ENCODE results near the gene TMEM45B.
"Not testable (repeated sequence)": the region's sequence is repeated elsewhere in the genome, so short reads cannot be mapped to it uniquely, and the experiment has no call there.

Gene TMEM45B

DNA sequence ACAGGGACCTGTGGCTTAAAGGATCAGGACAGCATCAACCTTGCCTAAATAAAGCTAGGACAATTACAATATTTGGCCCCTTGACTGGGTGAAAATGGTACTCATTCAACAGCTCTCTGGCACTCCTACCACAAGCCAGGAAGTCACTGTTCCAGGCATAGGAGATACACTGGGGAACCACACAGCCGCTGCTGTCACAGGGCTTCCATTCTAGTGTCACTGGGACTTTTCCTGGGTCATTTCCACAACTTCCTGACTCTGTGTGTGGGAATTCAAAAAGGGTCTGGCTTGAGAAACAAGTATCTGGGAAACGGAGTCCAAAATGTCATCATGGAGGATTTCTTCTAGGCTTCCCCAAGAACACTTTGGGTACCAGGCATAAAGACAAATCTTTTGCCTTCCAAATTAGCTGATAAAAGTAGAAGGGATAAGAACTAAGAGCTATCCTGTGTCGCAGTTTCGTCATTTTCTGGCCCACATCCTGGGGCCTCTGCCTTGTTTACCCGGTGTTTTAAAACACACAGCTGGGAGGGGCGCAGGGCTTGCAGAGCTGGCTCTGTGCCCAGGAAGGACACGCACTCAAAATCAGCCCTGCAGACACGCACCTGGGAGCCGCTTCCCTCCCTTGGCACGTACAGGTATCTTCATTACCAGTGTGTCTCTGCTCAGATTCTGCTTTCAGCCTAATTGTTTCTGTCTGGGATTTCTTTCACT, 38.0 kb downstream of the TMEM45B start:
- no peak for DNase-seq

DNA sequence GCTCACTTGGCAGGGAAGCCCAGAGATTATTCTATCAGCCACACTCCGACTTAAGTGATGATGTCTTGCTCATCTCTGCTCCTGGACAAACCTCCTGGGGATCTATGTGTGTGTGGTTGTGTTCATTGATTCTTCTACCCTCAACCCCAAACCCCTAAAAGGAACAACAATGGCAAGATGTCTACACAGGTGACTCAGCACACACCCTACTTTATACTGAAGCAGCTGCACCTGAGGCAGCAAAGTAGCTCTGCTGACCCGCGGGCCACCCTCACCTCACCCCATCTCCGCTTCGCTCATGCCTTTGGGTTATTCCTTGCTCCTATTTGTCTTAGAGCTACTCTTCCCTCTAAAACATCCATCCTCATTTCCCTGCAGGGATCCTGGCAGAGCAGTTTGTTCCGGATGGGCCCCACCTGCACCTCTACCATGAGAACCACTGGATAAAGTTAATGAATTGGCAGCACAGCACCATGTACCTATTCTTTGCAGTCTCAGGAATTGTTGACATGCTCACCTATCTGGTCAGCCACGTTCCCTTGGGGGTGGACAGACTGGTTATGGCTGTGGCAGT, 38.7 kb downstream of the TMEM45B start:
- no peak for DNase-seq

DNA sequence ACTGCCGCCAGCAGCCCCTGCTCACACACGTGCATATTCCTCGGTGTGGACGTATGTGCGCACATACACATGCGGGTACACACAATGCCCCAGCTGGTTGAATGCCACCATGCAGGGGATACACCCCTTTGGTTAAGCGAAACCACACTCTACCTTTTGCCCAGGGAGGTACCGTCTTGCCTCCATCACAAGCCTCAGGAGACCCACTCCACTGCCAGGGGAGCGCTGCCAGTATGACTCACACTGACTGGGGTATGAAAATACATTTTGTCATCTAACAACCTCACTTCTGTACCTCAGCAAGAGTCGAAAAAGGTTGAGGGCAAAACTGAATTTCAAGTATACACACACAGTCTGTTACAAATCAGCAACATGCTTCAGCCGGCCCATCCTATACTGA, 39.4 kb downstream of the TMEM45B start:
- DNase-seq = no peak

DNA sequence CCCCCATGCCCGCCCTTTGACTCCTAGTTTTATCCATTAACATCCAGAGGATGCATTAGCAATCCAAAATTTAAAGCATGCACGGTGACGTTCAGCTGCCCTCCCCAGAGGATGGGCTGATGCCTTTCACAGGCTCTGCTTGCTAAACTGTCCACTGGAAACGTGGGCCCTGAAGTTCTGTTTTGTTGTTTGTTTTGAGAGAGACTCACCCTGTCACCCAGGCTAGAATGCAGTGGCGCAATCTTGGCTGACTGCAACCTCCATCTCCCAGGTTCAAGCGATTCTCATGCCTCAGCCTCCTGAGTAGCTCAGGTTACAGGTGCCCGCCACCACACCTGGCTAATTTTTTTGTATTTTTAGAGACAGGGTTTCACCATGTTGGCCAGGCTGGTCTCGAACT, 40.4 kb downstream of the TMEM45B start:
- no peak for DNase-seq

DNA sequence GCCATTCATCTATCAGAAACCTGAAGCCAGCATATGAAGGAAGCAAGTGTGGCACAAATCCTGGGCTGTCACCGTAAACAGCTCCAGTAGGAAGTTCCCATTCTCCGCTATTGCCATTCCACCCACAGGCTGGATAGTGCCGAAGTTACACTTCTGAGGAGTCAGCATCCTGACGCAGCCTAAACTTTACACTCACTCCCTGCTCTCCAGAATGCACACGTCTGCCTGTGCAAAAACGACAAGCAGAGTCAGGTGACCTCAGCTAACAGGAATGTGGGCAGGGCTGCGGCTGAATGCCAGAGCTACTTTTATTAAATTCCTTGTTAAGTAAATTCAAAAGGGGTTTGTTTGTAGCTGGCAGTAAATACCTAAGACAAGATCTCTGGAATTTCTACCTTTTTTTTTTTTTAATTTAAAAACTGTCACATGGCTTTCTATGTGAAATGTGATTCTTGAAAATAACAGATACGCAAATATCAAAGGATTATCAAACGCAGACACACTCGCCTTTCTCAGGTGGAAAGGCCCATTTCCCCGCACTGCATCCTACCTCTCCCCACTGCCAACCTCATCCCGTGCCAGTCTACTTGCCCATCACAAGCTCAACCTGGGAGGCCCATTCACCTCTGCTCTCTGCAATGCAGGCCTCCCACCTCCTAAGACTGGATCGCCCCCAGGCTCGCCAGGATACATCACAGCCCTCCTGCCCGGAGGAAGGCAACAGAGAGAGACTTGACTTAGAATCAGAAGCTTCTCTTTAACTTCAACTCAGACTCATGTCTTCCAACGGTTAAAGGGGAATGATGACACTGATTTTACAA, 46.3 kb downstream of the TMEM45B start:
- DNase-seq = no peak

DNA sequence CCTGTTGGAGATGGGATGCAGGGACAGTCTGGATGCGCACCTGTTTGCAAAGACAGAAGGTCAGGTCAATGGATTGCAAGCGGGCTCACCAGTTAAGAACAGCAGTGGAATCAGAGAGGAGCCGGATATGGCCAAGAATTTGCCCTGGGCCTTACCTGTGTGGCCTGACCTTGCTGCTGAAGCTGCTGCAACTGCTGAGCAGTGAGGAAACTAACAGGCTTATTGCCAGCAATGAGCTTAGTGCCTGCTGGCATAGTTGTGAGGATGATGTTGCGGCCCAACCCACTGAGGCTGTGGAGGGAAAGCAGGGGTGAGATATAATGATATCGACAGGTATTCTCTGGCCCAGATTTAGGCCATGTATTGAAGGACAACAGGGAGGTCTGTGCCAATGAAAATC, 49.2 kb downstream of the TMEM45B start:
- DNase-seq = no peak

DNA sequence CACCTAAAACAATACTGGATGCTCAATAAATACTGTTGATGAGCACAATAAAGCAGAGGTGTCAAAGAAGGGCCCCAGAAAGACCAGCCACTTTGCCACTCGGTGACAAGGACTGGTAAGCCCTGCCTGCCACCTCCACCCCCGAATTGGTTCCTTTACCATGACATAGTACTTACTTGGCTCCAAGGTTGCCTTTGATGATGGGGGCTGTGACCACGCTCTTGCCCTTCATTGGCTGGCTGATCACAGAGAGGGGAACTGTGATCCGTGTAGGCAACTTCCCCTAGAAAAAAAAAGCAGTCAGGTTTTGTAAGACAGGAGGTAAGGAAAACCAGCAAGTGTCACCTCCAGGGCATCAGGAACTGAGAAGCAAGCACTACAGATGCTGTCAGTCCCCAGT, 50.1 kb downstream of the TMEM45B start:
- DNase-seq = no peak

DNA sequence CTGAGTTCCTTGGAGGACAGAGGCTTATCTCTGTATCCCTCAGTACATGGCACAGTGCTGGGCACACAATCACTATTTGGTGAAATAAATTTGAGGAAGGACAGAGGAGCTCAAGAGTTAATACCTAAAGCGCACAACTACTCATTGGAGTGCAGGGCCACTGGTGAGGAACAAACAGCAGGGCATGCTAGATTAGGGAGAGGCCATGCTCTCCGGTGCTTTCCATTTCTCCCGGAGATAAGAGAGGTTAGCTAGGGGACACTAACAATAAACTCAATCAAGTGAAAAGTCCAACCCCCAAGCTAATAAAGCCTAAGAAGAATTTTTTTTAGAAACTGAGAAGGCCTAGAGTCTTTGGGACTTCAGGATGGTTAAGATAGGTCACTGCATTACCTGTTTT, 50.7 kb downstream of the TMEM45B start:
- no peak for DNase-seq

DNA sequence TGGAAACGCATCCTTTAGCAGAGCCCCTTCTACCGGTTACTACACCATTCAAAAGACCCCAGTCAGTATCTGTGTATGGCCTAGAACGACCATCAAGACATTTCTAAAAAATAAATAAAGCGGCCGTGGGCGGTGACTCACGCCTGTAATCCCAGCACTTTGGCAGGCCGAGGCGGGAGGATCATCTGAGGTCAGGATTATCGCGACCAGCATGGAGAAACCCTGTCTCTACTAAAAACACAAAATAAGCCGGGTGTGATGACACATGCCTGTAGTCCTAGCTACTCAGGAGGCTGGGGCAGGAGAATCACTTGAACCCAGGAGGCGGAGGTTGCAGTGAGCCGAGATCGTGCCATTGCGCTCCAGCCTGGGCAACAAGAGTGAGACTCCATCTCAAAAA, 53.0 kb downstream of the TMEM45B start:
- DNase-seq = not testable (repeated sequence)

DNA sequence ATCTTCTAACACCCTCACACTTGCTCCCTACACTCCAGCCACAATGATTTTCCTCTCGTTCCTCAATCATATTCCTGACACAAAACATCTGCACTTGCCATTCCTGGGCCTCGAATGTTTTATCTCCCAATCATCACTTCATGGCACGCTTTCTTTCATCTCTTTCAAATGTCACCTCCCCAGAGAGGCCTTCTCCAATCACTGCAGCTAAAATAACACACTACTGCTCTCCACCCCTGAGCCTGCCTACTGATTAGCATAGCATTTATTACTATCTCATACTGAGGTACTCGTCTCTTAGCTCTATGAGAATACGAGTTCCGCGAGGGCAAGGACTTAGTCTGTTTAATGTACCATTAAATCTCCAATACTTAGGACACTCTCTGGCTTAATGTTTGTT, 56.3 kb downstream of the TMEM45B start:
- DNase-seq = no peak

DNA sequence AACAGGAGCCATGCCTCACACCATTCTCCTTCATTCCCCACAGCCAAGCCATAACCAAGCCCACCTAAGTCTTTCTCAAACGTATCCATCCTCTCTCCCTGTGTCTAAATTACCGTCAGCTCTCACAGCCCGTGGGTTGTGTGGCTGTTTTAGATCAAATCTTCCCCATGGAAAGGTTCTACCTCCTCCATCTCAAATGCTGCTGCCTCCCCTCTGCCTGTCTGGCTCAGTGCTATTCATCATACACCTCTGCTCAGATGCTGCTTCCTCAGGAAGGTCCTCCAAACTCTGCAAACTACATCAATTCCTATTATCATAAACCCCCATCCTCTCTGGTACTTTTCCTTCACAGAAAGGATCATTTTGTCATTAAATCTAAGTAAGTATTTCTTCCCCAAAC, 64.7 kb downstream of the TMEM45B start:
- DNase-seq = no peak

DNA sequence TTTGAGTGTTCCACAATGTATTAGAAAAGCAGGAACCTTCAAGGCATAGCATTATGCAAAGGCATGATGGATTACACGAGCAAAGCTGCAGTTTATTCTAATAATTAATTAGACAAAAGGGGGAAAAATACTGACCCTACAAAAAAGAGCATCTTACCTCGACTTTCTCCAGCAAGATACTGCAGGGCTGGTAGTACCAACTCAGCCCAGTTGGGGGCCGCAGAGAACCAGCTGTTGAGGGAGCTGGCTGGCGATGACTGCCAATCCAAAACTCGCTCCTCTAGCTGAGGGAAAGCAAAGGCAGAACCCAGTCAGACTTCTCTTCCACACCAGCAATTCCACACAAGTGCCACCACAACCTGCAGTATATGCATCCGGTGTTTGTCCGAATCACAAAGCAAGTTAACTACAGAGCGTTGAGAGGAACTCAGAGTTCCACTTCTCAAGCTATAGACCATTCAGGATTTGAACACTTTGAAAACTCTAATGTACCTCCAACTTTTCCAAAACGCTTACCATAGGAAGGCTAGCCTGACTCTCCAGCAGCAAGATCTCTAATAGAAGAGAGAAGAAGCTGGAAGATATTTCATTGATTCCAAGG, 66.0 kb downstream of the TMEM45B start:
- no peak for DNase-seq

DNA sequence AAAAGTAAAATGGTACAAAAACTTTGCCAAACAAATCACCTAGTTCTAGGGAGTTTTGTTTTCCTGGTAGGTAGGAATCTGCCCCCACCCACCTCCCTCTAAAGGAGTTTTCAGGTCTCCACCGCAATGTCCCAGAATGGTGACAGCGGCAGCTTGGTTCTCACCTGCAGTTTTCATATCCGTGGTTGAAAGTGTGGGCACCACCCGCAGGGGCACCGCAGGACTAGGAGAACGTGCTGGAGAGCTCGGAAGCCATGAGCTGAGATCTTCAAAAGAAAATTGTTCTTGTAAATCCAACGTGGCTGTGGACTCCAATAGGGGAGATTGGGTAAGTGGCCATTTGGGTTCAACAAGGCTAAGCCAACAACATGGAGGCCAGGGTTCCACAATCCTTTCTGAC, 68.9 kb downstream of the TMEM45B start:
- no peak for DNase-seq

DNA sequence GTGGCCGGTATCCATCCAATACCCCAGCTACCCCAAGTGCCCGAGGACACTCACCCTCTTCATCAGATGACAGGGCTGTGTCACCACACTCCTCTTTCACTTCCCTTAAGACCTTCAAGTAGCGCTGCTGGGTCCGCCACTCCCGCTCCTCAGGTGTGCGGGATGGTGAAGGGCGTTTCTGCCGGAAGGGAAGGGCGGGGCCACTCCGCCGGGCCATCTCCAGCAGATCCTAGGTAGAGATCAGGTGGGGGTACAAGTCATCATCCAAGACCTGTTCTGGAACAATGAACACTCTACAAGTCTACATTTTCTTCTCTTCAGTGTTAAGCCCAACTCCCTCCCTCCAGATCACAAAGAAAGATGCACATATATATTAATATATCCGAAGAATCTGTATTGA, 69.7 kb downstream of the TMEM45B start:
- DNase-seq = no peak

DNA sequence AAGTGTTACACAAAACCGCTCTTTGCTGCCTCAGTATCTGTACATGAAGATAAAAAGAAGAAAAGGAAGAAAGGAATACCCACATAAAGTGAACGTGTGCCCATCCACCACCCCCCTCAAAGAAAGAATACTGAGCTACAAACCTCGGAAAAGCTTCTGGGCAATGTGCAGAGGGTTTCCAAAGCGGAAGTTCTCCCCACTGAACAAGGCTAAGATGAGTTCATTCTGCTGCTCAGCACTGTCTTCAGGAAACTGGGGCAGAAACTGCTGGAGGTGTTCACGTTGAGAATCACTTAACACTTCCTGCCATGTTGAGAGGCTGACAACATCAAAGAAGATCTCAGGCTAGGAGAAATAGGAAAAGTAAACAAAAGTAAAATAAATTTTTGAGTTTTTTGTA, 72.8 kb downstream of the TMEM45B start:
- no peak for DNase-seq

DNA sequence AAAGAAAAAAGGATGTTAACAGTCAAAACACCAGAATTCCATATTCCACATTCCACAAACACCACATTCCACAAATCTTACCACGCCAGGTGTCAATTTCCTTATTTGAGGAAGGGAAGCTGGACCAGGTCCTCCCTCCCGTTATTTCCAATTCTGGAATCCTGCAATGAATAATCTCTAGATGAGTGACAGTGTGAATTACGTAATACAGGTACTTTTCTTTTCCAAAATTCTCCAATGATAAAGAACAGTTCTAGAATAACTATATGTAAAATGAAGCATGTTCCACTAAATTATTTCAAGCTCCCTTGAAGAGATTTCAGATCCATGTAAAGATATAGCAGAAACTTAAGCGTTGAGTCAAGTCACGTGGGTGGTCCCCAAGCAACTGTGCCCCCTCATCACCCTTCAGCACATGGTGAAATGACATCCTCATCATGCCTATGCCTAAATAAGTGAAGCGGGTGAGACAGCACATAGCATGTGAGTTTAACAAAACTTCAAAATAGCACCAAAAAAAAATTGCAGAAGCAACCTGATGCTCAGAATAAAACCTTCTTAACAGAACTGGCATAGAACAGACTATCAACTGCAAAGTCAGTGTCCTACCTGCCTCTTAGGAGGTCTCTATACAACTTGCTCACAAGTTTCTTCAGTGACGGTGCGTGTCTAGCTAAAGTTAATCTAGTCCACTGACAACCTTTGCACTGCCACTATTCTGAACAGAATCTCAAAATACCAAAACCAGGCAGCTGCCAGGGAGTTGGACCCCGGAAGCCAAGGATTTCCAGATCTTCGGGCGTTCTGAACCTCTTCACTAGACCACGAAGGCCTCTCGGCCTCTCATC, 78.9 kb downstream of the TMEM45B start:
- DNase-seq = no peak

DNA sequence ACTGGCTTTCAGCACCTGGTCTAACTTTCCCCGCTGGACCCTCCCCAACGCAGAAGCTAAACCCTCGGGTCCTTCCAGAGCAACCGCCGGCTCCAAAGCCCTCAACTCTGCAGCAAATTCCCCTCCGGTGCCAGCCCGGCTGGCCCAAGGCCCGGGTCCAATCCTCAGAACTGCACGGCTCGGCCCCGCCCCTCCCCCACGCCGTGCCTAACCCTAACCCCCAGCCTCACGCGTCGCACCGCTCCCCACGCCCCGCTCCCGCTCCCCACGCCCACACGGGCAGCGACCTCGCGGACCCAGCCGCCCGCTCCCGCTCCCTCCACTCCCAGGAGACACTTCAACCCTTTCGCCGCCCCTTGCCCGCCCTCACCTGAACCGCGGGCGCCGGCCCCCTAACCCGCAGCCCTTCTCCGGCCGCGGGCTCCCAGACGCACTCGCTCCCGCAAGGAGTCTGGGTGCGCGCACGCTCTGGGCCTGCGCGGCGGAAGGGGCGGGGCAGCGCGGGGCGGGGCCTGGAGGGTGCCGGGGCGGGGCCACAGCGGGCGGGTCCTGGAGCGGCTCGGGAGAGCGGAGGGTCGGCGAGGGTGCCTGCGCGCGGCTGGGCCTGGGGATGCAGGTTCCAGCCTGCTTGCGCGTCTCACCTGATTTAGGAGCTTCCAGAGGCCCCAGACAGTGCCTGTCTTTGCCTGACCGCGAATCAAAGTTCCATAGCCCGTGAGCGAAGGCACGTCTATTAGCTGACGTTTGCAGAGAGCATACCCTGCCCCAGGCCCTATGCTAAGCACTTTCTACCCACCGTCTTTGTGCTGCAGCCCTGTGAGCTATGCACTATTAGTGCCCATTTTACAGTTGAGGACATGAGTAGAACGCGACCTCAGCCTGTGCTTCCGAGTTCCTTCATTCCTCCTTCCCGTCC, 79.7 kb downstream of the TMEM45B start, which contains the start of gene NFRKB:
Gene NFRKB (minus strand): TSS at position 453 of the 916 bp plus-strand sequence. CDS start 2,729 bp downstream, outside the sequence.
- DNase-seq = peak; percentile 25 to 44

DNA sequence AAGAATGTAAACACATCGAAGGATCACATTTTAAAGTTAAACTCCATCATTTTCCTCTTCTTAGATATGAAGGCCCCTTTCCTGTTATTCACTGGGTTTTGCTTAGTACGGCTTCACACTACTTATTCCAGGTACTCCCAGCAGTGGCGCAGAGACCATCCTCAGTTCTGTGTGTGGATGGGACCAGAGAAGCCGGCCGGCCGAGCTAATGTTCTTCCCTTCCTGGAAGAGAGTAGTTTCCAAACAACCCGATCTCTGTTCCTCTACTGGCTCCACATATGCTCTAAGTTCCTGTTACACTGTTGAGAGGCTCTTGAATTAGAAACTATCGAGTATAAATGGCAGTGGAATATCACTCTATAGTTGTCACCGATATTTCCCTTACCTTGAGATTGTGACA, 80.4 kb downstream of the TMEM45B start:
- DNase-seq = no peak

DNA sequence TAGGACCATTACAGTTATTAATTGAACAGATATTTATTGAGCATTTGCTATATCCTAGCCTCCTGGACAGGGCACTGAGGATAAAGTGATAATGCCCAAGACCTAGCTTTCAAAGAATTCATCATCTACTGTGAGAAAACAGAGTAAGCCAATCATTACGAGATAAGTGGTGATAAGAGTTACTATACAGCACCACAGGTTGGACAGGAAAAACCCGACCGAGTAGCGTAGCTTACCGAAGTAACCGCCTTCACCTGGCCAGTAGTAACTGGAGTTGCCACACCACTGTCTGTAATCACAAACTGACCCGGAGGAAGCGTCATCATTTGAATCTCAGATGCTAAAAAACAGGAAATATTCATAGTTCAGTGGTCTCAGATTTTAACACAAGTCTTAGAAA, 89.8 kb downstream of the TMEM45B start:
- DNase-seq = no peak

Measured in cerebellar nuclear complex (tissue), 1 donor.